ENCODE data around the gene INPP5A.
A peak's percentile ranks its signal among the peaks of the same experiment; 100 is the strongest.

The INPP5A gene

DNA sequence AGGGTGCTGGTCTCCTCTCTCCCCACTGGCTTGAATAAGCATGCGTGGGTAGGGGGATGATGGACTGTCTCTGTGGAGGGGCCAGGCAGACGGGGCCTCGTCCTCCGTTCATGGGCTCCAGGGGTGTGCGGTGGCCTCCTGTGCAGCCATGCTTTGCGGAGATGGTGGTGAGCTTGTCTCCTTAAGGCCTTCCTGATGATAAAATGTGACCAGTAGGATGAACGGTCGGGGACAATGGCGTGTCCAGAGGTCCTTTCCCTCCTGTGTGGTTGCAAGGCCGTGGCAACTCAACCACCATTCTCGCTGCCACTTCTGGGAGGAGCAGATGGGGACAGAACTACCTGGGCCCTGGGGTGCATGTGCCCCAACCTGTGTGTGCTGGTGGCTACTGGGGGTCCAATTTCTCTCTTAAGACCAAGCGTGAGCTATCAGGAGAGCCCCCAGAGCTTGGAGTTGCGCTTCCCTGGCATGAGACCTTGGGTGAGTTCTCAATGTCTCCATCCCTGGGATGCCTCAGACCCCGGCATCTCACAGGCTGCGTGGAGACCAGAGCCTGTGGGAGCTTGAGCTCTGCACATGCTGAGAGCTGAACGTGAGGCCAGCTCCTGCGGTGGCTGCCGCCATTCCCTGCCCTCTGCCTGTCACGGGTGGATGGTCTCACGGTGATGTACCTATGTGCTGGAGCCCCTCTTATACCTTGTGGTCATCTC, 112.2 kb downstream of the INPP5A start:
- no peak for DNase-seq

DNA sequence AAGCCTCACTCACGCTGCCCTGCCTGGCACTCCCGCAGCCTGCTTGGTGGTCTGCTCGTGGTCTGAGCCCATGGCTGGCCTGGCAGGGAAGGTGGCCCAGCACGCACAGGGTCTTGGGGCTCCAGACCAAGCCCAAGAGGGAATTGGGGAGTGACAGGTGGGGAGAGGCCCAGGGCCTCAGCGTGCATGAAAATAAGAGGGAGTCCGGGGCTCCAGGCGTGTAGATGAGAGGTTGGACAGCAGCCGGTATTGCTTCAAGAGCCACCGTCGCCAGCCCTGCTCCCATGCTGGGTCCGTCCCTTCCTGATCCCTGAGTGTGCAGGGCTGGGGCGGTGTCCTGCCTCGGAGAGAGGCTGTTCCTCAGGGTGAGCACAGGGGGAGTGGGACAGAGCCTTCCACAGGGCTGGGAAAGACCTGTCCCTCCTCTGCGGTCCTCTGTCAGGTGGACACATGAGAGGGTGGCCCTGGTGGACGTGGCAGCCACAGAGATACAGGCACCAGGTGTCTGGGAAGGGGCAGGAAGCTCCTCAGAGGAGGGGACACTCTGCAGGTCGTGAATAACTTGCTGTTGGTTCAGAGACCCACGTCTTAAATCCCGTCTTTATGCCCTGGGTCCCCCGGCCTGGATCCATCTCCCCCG, 113.1 kb downstream of the INPP5A start:
- DNase-seq: no peak

DNA sequence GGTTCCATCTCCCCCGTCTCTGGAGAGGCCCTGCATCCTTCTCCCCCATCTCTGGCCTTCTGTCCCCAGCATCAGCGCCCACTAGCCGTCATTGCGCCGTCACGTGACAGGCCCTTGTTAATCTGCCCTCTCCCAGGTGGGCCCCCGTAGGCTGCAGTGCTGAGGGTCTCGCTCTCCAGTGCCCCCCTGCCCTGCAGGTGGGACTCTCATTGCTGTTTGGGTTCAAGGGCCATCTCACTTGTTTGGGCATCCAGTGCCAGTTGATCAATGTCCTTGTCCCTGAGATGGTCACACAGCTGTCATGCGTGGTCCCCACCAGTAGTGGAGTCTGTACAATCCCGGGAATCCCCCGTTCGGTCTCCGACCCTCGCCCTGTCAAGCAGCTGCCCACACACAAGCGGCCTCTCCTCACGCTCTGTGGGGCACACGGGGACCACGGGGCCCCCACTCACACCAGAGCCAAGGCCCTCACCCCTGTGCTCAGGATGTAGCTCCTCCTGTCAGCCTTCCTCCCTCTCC, 114.0 kb downstream of the INPP5A start:
- DNase-seq: no peak

DNA sequence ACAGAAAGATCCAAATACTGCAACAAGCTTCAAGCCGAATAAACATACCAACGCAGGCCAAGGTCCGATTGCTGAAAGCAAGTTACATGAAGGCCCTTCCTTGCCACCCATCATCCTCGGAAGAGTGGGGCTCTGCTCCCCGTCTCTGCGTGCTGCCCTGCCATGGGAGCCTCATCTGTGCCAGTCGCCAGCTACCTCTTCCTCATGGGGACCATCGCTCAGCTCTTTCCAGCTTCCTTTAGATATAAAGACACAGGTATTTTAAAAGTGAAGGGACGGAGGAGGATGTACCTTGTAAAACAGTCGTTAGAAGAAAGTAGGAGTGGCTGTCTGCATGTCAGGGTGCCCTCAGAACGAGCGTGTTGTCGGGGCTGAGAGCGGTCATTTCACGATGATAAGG, 114.9 kb downstream of the INPP5A start:
- DNase-seq: no peak

DNA sequence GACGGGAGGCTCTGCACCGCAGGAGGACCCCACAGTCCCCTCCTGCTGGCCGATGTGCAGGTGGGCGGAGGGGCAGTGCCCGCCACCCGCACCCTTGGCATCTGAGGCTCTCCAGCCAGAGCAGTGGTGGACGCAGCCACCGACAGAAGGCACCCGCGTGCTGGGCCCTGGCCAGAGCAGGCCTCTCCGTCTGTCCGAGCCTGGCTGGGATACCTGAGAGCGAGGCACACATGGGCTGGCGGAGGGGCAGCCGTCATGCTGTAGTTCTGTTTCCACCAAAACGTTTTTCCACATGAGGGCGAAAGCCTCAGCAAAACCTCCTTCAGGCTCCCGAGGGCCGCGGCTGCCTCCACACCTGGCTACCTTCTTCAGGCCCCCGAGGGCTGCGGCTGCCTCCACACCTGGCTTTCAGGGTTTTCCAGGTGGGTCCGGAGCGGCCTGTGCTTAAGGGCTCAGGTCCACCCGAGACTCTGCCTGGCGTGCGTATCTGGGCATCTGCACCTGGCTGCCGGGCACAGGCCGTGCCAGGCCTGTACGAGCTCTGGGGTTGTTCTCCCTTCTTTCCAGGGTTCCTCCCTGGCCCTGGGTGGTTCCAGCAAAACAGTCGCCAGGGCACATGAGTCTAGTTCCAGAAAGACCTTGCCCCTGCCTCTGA, 115.5 kb downstream of the INPP5A start:
- no peak for DNase-seq

DNA sequence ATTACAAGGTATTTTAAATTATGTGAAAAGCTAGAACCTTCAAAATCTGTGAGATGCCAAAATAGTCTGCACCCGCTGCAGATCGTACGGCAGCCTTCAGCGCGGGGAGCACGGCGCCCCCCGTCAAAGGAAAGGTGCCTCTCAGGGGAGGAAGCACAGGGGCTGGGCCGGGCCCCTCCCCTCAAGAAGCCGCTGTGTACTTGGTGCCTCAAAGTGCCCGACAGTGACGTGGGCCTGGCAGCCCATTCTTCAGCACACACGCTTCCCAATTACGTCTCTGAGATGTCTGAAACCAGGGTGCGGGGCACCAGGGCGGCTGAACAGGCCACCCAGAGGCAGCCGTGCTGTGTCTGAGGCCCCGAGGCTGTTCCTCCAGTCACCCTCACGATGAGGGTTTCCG, 116.1 kb downstream of the INPP5A start:
- DNase-seq: no peak

DNA sequence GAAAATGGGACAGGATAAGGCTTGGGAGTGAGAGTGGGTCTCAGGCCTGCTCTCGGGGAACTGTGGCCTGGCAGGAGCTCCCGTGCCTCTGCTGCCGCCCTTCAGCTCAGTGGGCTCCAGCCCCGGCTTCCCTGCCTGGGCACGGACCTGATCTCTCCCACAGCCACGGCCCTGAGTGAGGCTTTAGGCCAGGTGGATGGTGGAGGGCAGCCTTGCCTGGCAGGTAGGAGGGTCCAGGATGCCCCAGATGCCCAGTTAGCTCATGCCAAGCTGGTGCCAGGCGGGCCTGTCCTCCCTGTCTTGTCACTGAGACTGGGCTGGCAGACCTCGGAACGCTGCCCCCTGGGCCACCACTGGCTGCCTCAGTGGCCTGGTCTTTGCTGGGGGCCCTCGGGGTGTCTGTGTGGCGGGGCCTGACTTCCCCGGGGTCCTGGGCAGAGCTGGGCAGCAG, 116.6 kb downstream of the INPP5A start:
- DNase-seq: no peak

DNA sequence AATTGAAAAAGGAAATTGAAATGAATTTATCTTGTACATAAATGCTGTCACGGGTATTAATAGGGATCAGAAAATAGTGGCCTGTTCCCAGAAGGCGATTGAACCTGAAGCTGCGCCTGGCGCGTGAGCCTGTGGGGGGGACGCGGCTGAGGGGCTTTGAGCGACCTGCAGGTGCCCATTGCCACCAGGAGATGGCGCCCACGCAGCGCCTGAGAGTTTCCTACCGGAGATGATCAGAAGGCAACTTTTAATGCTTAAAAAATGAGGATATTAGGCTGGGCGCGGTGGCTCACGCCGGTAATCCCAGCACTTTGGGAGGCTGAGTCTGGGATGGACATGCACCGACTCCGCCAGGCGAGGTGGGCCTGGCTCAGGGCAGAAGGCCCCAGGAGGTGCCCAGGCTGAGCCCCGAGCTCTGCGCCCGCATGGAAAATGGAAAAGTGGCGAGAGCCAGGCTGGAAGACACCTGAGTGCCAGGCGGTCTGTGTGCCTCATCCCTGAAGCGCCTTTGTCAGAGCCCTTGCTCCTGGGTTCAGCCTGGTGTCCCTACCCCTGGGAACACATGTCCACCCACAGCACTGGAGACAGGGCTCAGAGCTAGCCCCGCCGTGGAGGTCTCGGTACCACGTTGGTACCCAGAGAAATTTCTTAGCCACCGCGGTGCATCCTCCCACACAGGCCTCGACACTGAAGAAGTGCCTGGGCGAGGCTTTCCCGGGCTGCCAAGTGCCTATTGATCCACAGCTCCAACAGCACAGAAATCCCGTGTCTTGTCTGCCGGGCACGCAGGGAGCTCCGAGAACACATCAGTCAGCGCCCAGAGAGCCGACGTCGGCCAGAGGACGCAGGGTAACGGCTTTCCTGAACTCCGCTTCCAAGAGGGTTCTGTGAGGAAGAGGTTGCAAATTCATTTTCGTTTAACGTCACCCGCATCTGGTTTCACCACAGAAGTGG, 117.4 kb downstream of the INPP5A start:
- DNase-seq: peak; percentile 61

DNA sequence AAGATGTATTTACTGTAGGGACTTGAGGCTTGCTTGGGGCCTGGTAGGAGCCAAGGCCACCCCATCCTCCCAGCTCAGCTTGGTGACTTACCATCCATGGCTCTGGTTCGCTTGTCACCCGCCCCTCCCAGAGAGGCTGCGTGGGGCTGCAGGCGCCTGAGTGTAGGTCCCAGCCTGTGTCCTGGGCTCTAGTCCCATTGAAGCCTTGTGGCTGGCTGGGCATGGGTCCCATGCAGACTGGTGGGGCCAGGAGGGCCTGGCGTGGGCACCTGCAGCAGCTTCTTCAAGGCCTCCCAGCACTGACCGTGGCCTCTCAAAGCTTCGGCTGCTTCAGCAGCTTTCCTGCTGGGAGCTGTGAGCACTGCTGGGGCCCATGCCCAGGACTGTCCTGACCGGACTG, 118.1 kb downstream of the INPP5A start:
- DNase-seq: no peak

DNA sequence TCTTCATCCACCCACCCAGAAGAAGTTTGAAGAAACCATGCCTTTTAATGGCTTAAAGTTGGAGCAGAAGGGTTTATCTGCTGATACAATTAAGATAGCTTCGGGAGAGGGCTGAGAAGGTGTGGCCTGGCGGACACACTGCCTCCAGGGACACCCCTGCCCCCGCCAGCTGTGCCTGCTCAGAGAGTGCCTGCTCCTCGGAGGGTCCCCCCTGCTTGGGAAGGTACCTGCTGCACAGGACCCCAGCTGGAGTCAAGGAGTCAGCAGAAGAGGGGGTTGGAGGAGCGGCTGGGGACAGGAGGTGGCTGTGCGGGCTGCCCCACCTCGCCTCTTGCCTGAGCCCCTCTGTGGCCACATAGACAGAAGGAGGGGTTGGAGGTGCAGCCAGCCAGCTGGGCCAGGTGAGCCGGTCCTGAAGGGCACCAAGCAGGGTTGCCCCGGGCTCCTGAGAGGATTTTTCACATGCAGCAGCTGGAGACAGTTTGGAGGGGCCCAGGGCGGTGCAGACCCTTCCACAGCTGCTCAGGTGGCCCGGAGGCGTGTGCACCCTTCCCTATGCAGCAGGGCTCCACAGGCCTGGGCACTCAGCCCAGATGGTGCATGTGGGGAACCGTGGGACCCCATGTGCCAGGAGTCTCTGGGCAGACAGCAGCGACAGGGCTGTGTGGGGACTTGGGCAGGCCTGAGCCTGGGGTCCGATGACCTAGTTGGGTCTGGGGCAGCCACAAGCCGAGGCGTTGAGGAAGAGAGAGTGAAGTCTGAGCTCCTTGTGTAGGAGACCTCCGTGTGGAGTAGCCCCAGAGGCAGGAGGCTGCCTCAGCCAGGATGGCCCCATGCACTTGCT, 118.9 kb downstream of the INPP5A start:
- no peak for DNase-seq

DNA sequence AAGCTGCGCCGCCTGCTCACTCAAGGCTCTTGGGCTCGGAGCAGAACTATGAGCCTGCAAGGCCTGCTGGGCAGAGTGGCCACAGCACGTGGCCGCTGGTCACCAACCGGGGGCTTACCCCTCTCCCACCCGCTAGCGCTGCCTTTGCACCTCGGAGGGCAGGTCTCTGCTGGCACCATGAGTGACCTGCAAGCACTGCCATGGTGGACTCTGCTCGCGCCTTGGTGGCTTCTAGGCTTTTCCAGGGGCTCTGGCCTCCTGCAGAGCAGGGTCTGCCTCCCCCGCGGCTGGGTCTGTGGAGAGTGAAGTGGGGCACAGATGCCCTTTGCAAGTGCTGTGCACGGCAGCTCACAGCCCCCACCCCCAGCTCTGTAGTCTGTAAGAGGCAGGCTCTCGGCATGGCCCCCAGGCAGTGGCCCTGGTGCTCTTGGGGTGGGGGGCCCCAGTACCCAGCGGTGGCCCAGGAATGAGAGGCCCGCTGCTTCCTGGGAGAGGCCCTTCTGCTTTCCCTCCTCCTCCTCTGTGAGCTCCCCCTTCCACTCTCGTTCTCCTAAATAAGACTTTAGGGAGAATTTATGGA, 119.6 kb downstream of the INPP5A start:
- DNase-seq: no peak

DNA sequence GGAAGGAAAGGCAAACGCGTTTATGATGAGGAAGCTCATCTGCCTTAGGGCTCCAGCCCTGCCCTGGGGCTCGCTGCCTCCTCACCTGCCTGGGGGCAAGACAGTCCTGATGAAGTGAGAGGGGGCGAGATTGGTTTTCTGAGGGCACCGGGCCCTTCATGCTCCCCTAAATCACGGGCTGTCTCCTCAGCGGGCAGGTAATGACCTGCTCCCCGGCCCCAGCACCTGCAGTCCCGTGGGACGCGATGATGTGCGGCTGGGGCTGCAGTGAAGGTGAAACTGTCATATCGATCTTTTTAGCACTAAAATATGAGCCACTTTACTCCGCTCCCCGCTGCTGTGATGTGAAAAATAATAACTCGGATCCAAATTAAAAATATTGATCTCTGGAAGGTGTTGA, 120.2 kb downstream of the INPP5A start:
- DNase-seq: no peak

DNA sequence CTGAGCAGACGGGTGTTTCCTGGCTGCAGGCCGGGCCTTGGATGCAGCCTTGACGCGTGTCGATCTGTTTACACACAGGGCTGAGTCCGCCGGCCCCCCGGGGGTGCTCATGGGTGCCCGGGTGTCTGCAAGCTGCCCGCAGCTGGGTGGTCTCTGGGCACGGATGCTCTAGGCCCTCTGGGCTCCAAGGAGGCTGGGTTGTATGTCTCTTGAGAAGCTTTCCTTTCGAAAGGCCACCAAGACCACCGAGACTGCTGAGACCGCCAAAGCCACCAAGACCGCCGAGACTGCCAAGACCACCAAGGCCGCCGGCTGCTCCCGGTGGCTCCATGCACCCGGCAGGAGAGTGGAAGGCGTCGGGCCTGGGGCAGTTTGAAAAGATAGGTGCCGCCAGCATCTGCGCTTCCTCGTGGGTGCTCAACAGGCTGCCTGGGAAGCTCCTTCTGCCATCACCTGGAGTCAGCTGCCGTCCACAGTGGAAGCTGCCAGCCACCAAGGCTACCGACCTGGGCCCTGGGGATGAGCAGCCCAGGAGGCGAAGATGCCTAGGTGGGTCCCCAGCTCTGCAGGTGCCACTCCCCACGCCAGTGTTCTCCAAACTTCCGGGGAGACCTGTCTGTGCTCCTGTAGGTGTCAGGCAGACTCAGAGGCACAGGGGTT, 121.1 kb downstream of the INPP5A start:
- no peak for DNase-seq

DNA sequence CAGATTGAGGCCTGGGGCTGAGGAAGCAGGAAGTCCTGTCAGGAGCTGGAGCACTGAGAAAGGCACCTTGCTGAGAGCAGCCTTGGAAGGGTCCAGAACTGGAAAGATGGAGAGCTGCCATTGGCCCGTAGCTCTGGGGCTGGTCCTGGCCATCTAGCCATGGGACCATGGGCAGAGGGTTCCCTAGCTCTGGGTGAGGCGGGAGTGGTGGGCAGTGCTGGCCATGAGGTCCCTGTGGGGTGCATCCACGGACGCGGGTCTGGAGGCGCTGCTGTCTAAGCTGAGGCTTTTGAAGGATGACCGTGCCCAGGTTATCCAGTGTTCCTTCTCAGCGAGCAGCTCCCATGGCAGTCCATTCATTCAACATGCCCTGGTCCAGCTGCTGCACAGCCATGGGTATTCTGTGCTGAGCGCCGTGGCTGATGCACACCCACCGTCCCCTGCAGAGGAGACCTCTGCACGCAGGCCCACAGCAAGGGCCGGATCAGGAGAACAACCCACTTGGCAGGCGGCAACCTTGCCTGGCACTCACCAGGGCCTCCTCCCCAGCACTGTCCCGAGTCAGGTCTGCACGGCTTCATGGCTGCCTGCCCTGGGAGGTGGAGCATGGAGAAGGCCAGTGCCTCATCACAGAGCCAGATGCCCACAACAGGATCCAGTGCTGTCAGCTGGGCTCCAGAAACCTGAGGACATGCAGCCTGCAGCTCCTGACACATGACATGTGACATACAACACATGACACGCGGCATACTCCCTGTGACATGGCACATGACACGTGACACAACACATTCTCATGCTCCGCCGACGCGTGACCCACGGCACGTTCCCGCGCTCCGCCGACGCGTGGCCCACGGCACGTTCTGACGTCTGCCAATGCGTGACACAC, 121.9 kb downstream of the INPP5A start:
- no peak for DNase-seq

DNA sequence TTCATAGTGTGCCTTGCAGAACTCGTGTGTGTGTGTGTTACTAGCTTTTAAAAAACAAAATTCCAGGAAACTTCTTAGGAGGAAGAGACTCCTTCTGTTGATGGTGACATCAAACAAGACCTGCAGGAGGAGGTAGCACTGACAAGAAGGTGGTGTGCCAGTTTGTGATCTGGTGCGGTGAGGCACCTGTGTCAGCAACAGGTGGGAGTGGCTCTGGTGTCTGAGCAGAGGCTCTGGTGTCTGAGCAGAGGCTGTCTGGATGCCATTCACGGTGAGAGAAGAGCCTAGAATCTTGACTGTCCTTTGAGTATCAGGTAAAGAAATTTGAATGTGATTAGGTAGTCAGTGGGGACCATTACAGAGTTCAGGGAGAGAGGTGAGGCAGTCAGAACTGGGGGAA, 122.8 kb downstream of the INPP5A start:
- no peak for DNase-seq

DNA sequence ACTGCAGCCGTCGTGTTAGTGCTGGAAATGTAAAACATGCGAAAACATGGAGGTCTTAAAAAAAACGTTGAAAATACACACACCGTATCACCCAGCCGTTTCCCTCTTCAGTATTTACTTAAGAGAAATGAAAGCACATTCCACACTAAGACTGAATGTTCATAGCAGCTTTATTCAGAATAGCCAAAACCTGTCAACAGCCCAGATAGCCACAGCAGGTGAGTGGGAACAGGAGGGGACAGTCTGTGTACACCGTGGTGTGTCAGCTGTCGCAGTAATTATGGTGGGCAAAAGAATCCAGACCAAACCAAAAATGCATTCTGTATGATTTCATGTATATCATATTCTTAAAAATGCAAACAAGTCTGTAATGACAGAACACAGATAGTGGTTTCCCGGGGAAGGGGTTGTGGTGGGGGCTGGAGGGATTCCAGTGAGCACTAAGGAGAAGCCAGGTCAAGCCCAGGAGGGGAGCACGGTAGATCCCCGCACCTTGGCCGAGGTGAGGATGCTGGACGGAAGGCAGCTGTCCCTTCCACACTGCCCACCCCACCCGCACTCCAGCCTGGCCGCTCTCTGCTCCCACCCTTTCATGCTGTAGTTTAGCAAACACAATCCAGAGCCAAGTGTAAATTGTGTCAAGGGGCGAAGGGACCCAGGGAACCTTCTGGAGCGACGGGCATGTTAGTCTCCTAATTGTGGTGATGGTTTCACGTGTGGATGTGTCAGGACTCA, 124.8 kb downstream of the INPP5A start:
- no peak for DNase-seq

DNA sequence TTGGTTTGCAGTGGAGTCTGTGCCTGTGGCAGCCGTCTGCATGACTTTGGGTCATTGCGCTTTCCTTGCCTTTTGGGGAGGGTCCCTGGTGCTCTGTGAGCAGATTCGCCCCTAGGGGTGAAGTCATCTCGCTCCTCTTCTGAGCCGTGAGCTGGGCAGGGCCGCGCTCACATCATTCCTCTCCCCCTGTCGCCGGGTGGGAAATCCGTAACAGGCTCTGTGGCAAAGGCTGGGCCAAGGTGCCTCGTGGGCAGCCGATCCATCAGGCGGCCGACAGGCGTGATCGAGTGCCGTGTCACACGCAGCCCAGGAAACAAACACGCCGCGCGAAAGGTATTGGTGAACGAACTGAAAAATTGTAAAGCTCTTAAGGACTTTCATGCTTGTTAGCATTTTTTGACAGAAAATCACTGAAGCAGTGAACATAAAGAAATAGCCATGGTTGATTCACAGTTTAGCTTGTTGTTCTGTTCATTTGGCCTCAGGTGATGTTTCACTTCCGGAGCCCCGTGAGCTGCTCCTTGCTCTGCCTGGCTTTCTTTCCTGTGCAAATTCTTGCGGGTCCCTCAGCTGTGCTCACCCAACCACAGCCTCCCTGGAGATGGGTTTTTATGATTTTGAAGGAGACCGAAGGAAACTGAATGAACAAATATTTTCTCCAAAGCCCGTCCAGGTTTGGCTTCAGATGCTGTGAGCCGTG, 126.2 kb downstream of the INPP5A start:
- no peak for DNase-seq

DNA sequence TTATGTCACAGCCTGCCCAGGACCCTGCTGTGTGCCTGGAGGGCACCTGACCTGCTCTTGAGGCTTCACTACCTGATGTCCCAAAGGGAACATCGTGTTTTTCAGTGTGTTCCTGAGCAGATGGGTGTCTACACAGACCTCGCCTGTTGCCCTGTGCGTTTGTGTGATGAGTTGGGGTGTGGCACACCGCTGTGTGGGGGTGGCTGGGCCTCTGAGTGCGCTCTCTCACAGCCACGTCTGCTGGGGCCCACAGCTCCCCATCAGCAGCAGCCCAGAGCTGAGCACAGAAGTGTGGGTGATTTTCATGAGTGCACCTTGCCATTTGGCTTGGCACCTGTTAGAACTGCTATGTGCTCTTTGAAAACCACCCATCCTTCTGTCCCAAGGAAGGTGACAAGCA, 126.8 kb downstream of the INPP5A start:
- DNase-seq: no peak

DNA sequence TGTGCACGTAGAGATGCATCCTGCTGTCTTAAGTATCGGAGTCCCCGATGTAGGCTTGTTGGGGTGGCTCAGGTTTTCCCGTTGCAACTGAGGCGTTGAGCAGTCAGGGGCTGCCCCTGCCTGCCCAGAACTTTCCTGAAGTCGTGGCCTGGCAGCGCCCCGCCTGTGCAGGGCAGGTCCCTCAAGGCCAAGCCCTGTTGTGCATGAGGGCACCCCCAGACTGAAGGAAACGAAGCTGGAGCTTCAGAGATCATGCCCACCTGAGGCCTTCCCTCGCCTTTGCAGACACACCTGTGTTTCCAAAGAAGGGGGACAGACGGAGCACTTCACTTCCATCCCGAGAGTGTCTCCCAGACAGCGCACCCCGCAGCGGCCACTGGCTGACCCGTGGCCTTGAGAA, 127.3 kb downstream of the INPP5A start:
- DNase-seq: no peak
